ENCODE data around the gene MTHFD1L. TPM values are rescaled to one million over a fixed set of nuclear protein-coding genes. Genes with fewer than 3 reads are reported as not detected.

The MTHFD1L gene
- total RNA-seq, 4 donors from 2014 or later: 3.0 to 9.4 (median 5.2) TPM

DNA sequence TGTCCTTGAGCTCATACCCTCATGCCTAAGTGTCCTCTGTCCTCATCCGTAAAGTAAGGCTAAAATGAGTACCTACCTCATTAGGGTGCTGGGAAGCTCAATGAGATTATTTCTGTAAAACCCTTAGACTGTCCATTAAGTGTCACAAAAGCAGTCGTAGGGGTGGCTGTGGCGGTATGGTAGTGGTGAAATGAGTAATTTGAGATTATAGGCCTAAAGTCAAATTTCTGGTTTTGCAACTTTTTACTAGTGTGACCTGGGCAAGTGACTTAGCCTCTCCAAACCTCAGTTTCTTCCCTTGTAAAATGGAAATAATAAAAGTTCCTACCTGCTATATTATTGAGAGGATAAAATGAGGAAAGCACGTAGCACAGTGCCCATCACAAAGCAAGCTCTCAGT, 226.1 kb downstream of the MTHFD1L start:
- H3K4me3 ChIP-seq: no peak overlapping the region
- no peaks in the 10 kb centered on the region for H3K36me3 ChIP-seq
- DNase-seq (ENCODE audit: low spot score in 2 of 2): no peak
- peaks cover 3% of the 10 kb centered on the region for H3K4me1 ChIP-seq
- TF ChIP-seq EP300 (IDR thresholded peaks at IDR 0.05): no peak
- no peak for TF ChIP-seq POLR2A (IDR thresholded peaks at IDR 0.05)
- TF ChIP-seq POLR2AphosphoS5 (IDR thresholded peaks at IDR 0.05): no peak
- TF ChIP-seq, protein P1, sequence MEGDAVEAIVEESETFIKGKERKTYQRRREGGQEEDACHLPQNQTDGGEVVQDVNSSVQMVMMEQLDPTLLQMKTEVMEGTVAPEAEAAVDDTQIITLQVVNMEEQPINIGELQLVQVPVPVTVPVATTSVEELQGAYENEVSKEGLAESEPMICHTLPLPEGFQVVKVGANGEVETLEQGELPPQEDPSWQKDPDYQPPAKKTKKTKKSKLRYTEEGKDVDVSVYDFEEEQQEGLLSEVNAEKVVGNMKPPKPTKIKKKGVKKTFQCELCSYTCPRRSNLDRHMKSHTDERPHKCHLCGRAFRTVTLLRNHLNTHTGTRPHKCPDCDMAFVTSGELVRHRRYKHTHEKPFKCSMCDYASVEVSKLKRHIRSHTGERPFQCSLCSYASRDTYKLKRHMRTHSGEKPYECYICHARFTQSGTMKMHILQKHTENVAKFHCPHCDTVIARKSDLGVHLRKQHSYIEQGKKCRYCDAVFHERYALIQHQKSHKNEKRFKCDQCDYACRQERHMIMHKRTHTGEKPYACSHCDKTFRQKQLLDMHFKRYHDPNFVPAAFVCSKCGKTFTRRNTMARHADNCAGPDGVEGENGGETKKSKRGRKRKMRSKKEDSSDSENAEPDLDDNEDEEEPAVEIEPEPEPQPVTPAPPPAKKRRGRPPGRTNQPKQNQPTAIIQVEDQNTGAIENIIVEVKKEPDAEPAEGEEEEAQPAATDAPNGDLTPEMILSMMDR (IDR thresholded peaks at IDR 0.05): no peak
- no peaks in the 10 kb centered on the region for H3K27me3 ChIP-seq
- H3K27ac ChIP-seq: no peak overlapping the region
- no peaks in the 10 kb centered on the region for H3K9me3 ChIP-seq
- WGBS: 89% methylated on average over 4 of the region's 4 CpGs

DNA sequence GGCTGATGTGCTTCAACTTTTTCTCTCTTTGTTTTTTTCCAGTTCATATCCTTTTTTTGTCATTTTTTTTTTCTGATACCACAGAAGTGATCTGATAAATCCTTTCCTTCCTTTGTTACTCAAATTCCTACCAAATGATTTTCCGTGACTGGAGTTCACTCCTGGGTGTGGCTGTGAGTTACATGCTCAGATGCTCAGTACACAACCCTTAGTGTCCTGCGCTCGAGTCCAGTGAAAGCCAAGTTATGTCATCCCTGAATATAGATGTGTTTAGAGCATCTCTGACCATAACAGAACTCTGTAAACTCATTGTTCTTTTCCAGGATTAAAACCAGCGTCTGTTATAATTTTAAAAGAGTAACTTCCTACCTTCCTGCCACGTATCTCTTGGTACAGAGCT, 227.1 kb downstream of the MTHFD1L start:
- no peak overlapping the region for H3K27ac ChIP-seq
- peaks cover 5% of the 10 kb centered on the region for H3K4me1 ChIP-seq
- no peak for TF ChIP-seq POLR2A (IDR thresholded peaks at IDR 0.05)
- TF ChIP-seq, protein P1 (IDR thresholded peaks at IDR 0.05): no peak
- no peaks in the 10 kb centered on the region for H3K27me3 ChIP-seq
- no peaks in the 10 kb centered on the region for H3K9me3 ChIP-seq
- WGBS: 82% methylated on average over 5 of the region's 5 CpGs
- no peak overlapping the region for H3K4me3 ChIP-seq
- H3K36me3 ChIP-seq: no peaks in the 10 kb centered on the region
- no peak for DNase-seq (ENCODE audit: low spot score in 2 of 2)

DNA sequence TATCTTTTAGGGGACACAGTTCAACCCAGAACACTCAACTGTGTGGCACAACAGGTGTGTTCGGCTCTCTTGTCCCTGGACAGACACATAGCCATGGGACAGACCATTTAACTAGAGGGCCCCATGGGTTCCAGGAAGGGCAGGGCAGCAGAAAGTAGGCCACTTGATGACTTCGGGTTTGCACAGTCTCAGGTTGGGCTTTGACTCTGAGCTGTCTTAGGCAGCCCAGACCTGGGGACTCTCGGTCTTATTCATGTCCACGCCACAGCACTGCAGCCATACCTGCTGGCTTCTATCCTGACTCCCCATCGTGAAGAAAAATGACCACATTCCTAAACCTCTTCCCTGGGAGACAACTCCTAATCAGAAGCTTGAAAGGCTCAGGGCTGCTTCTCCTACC, 228.2 kb downstream of the MTHFD1L start:
- Histone ChIP-seq H3K27ac (no peak overlapping the region), H3K4me3 (no peak overlapping the region), H3K36me3 (no peaks in the 10 kb centered on the region), H3K9me3 (no peaks in the 10 kb centered on the region), H3K4me1 (peaks cover 5% of the 10 kb centered on the region), H3K27me3 (no peaks in the 10 kb centered on the region)
- WGBS: 90% methylated on average over 4 of the region's 5 CpGs
- no peak for DNase-seq (ENCODE audit: low spot score in 2 of 2)
- no peak for TF ChIP-seq POLR2A (IDR thresholded peaks at IDR 0.05)
- TF ChIP-seq, protein P1 (IDR thresholded peaks at IDR 0.05): no peak
- no peak for TF ChIP-seq POLR2AphosphoS5 (IDR thresholded peaks at IDR 0.05)
- no peak for TF ChIP-seq EP300 (IDR thresholded peaks at IDR 0.05)

DNA sequence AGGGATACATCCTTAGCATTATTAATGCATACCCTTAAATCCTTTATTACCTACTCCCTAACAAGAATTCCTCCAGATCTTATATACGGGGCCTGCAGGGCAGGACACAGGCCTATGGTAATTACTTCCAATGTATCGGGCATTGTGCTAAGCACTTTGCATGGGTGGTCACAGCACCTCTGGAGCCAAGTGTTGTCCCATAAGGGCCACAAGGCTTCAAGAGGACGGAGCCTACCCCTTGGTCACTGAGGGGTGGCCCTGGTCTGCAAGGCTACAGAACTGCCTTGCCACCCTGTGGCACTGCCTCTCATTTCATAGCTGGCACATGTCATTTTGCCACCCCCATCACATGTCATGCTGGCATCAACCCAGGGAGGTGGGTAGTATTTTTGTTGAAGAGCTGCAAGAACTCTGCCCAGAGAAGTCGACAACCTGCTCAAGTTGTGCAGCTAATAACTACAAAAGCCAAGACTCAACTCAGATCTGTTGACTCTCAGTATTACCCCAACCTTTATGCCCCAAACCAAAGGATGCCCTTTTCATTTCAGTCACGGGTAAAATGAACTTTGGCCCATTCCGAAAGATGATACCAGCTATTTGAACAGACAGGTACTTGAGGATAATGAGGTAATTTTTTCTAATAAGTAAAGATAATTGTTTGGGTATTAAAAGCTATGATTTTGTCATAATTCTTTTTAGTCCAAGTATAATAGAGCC, 230.2 kb downstream of the MTHFD1L start:
- TF ChIP-seq EP300 (IDR thresholded peaks at IDR 0.05) (no peak), POLR2AphosphoS5 (IDR thresholded peaks at IDR 0.05) (no peak), POLR2A (IDR thresholded peaks at IDR 0.05) (no peak)
- TF ChIP-seq, protein P1 (IDR thresholded peaks at IDR 0.05): no peak
- H3K4me3 ChIP-seq: no peak overlapping the region
- no peak overlapping the region for H3K27ac ChIP-seq
- H3K36me3 ChIP-seq: no peaks in the 10 kb centered on the region
- WGBS: 96% methylated on average over 6 of the region's 6 CpGs
- peaks cover 5% of the 10 kb centered on the region for H3K4me1 ChIP-seq
- DNase-seq (ENCODE audit: low spot score in 2 of 2): no peak
- no peaks in the 10 kb centered on the region for H3K9me3 ChIP-seq
- H3K27me3 ChIP-seq: no peaks in the 10 kb centered on the region

DNA sequence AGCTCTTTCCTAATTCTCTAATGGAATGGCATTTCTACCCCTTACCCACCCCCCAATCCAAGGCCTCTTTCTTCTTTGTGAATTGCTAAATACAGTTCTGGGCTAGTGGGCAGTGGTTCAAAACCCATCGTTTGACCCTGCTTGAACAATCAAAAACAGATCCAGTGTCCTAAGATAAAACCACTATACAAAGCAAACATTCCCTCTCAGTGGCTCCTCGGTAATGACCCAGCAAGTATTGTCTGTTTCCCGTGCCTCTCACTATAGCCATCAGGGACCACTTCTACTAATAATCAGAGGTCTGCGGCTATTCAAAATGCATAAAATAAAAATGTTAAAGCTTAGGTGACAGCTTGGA, 230.7 kb downstream of the MTHFD1L start:
- Histone ChIP-seq H3K27me3 (no peaks in the 10 kb centered on the region), H3K36me3 (no peaks in the 10 kb centered on the region), H3K4me1 (peaks cover 5% of the 10 kb centered on the region), H3K9me3 (no peaks in the 10 kb centered on the region), H3K27ac (no peak overlapping the region), H3K4me3 (no peak overlapping the region)
- WGBS: 77% methylated on average over 4 of the region's 4 CpGs
- DNase-seq (ENCODE audit: low spot score in 2 of 2): no peak
- TF ChIP-seq POLR2AphosphoS5 (IDR thresholded peaks at IDR 0.05) (no peak), POLR2A (IDR thresholded peaks at IDR 0.05) (no peak)
